ENCODE data around the gene DYSF. TPM values are rescaled to one million over a fixed set of nuclear protein-coding genes. Genes with fewer than 3 reads are reported as not detected.
A peak's percentile ranks its signal among the peaks of the same experiment; 100 is the strongest.

DYSF gene
- total RNA-seq, 1 experiment from 2014 or later, result 0.89 TPM

GRCh38 chr2:71544919-71545571, 91.7 kb downstream of the DYSF start:
- Histone ChIP-seq H3K27ac (ENCODE audit: low read depth, low read length) (peak overlapping the region; percentile 4), H3K79me2 (ENCODE audit: insufficient read depth, low read length) (no peaks in the 10 kb centered on the region), H3K9ac (ENCODE audit: low read length) (peak overlapping the region; percentile 38), H3K27me3 (ENCODE audit: insufficient read depth, low read length) (no peaks in the 10 kb centered on the region), H3K4me1 (ENCODE audit: control insufficient read depth in 1 of 2, insufficient read depth in 2 of 2, low read length in 2 of 2) (peaks cover 2 to 15% of the 10 kb centered on the region in 2 experiments; a peak in 3 of 4 replicates), H3K4me2 (ENCODE audit: low read length) (peak overlapping the region; percentile 81), H4K20me1 (ENCODE audit: insufficient read depth) (no peaks in the 10 kb centered on the region), H3K4me3 (replicated peaks in 1 of 2; ENCODE audit: low read depth in 1 of 2, low read length in 2 of 2) (peak overlapping the region; percentile 37 to 53), H3K9me3 (ENCODE audit: control insufficient read depth in 1 of 2, insufficient read depth in 1 of 2, low read depth in 1 of 2, low read length in 2 of 2) (no peaks in the 10 kb centered on the region), H3K36me3 (ENCODE audit: control insufficient read depth in 1 of 2, insufficient read depth in 2 of 2, low read length in 2 of 2) (no peaks in the 10 kb centered on the region), H2AFZ (ENCODE audit: low read depth, low read length, poor library complexity, severe bottlenecking) (peak overlapping the region; percentile 87), H3K9me2 (ENCODE audit: insufficient read depth) (no peaks in the 10 kb centered on the region)
- TF ChIP-seq CBX3 (IDR thresholded peaks at IDR 0.05; ENCODE audit: low read depth), result peak; percentile 10; the same call in 1 of the 2 replicates
- no peak for TF ChIP-seq EZH2 (IDR thresholded peaks at IDR 0.05)
- no peak; the same call in 1 of the 2 replicates for TF ChIP-seq ELF1 (IDR thresholded peaks at IDR 0.05; ENCODE audit: borderline replicate concordance, low read depth)
- TF ChIP-seq POLR2AphosphoS5 (IDR thresholded peaks at IDR 0.05; ENCODE audit: low read depth, low read length), result peak; percentile 79
- intact Hi-C loops (cut with micrococcal nuclease), result loop anchor here (1.0 to 5.0 kb wide), 6 partner anchors 326 to 1342 kb away; partner anchors contain the start of gene SPR
- DNase-seq (ENCODE audit: low read depth, low spot score), result no peak
- ATAC-seq, result peak; percentile 67
- ChIA-PET RAD21 (ENCODE audit: low non-redundant PET in 1 of 2, low total read pairs in 2 of 2, uncharacterized antibody in 2 of 2, unreplicated experiment in 2 of 2) (no interaction called here), POLR2A (no interaction called here), CTCF (interaction anchor here (0.9 to 2.9 kb wide), 4 partner anchors 245 to 606 kb away, joined by 3 to 13 read pairs (median 7); no protein-coding TSS in a partner anchor)
- BruUV-seq (replicated peaks), result TSS peak; percentile 87

DNA sequence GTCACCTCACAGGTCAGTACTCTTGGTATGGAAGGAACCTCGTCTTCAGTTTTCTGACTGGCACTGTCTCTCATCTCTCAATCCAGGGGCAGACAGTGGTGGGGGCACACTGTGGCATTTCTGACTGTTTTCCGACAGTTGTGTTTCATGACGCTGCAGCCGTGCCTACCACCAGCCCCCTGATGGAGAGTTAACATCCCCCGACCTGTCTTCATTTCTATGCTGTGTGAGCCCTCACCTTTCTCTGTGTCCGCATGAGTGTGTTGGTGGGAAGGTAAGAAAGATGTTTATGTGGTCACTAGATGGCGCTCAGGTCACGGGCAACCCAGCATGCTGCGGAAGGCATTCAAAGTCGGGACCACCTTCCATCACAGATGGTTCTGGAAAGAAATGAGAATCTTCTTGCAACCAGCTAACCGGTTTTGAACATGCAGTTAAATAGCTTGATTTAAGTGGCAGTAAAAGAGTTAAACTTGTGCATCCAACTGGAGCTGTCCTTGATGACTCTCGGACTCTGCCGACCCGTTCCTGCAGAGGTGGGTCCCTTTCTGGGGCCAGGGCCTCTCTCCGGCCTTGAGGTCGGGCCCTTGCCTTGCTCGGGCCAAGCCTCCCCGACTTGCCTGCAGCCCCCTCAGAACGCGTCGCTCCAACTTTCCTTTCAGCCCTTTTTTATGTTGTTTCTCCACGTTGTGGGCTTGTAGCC, 92.4 kb downstream of the DYSF start:
- peak overlapping the region; percentile 4; the same call in 1 of the 2 replicates for H3K27ac ChIP-seq (ENCODE audit: low read depth, low read length)
- TF ChIP-seq SIN3A (IDR thresholded peaks at IDR 0.05; ENCODE audit: low read depth) (no peak), EGR1 (IDR thresholded peaks at IDR 0.05; ENCODE audit: low read depth) (no peak), RAD21 (IDR thresholded peaks at IDR 0.05; ENCODE audit: low read depth) (peak; percentile 92), CBX3 (IDR thresholded peaks at IDR 0.05; ENCODE audit: low read depth) (peak; percentile 3; the same call in 1 of the 2 replicates), TCF7L2 (IDR thresholded peaks at IDR 0.05; ENCODE audit: borderline replicate concordance, extremely low read depth, insufficient read depth, insufficient read length) (no peak), POLR2A (IDR thresholded peaks at IDR 0.05; ENCODE audit: borderline replicate concordance, extremely low read depth, insufficient read depth, insufficient read length) (no peak), YY1 (IDR thresholded peaks at IDR 0.05; ENCODE audit: extremely low read depth, insufficient replicate concordance, low read depth, low read length) (peak; percentile 48)
- TF ChIP-seq, protein P1, sequence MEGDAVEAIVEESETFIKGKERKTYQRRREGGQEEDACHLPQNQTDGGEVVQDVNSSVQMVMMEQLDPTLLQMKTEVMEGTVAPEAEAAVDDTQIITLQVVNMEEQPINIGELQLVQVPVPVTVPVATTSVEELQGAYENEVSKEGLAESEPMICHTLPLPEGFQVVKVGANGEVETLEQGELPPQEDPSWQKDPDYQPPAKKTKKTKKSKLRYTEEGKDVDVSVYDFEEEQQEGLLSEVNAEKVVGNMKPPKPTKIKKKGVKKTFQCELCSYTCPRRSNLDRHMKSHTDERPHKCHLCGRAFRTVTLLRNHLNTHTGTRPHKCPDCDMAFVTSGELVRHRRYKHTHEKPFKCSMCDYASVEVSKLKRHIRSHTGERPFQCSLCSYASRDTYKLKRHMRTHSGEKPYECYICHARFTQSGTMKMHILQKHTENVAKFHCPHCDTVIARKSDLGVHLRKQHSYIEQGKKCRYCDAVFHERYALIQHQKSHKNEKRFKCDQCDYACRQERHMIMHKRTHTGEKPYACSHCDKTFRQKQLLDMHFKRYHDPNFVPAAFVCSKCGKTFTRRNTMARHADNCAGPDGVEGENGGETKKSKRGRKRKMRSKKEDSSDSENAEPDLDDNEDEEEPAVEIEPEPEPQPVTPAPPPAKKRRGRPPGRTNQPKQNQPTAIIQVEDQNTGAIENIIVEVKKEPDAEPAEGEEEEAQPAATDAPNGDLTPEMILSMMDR (IDR thresholded peaks at IDR 0.05 in 2 of 3, conservative IDR thresholded peaks at IDR 0.05 in 1 of 3; ENCODE audit: borderline replicate concordance in 1 of 3, insufficient read depth in 1 of 3, low read depth in 2 of 3, low read length in 2 of 3), result peak; percentile 72 to 87 (median 84)
- TF ChIP-seq, protein P2, sequence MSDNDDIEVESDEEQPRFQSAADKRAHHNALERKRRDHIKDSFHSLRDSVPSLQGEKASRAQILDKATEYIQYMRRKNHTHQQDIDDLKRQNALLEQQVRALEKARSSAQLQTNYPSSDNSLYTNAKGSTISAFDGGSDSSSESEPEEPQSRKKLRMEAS (IDR thresholded peaks at IDR 0.05), result peak; percentile 53; the same call in 1 of the 2 replicates
- H3K4me1 ChIP-seq (ENCODE audit: control insufficient read depth in 1 of 2, insufficient read depth in 2 of 2, low read length in 2 of 2), result peaks cover 2 to 15% of the 10 kb centered on the region in 2 experiments; a peak in 3 of 4 replicates
- no peaks in the 10 kb centered on the region for H3K9me3 ChIP-seq (ENCODE audit: control insufficient read depth in 1 of 2, insufficient read depth in 1 of 2, low read depth in 1 of 2, low read length in 2 of 2)
- H2AFZ ChIP-seq (ENCODE audit: low read depth, low read length, poor library complexity, severe bottlenecking), result peak overlapping the region; percentile 87
- peak; percentile 57 for DNase-seq (ENCODE audit: low read depth, low spot score)
- no peaks in the 10 kb centered on the region for H3K79me2 ChIP-seq (ENCODE audit: insufficient read depth, low read length)
- peak overlapping the region; percentile 81 for H3K4me2 ChIP-seq (ENCODE audit: low read length)
- H4K20me1 ChIP-seq (ENCODE audit: insufficient read depth), result no peaks in the 10 kb centered on the region
- no TSS peak for BruUV-seq (replicated peaks)
- POLR2A ChIA-PET, result no interaction called here
- H3K4me3 ChIP-seq (replicated peaks in 1 of 2; ENCODE audit: low read depth in 1 of 2, low read length in 2 of 2), result peak overlapping the region; percentile 37 to 53
- RAD21 ChIA-PET (ENCODE audit: low non-redundant PET in 1 of 2, low total read pairs in 2 of 2, uncharacterized antibody in 2 of 2, unreplicated experiment in 2 of 2), result no interaction called here
- peak overlapping the region; percentile 38 for H3K9ac ChIP-seq (ENCODE audit: low read length)
- H3K9me2 ChIP-seq (ENCODE audit: insufficient read depth), result no peaks in the 10 kb centered on the region
- ATAC-seq, result peak; percentile 89
- intact Hi-C loops (cut with micrococcal nuclease), result loop anchor here (1.0 to 5.0 kb wide), 6 partner anchors 325 to 1342 kb away; partner anchors contain the start of gene SPR
- CTCF ChIA-PET, result interaction anchor here (1.1 to 2.9 kb wide), 5 partner anchors 246 to 1341 kb away, joined by 3 to 13 read pairs (median 4); partner anchors contain the start of gene SPR
- H3K27me3 ChIP-seq (ENCODE audit: insufficient read depth, low read length), result no peaks in the 10 kb centered on the region
- no peaks in the 10 kb centered on the region for H3K36me3 ChIP-seq (ENCODE audit: control insufficient read depth in 1 of 2, insufficient read depth in 2 of 2, low read length in 2 of 2)
